ENCODE results near the gene KIF26B. TPM values are rescaled to one million over a fixed set of nuclear protein-coding genes. Genes with fewer than 3 reads are reported as not detected.

The KIF26B gene
- total and polyA plus RNA-seq, 7 donors: 0.01 to 0.32 (median 0.06) TPM

DNA sequence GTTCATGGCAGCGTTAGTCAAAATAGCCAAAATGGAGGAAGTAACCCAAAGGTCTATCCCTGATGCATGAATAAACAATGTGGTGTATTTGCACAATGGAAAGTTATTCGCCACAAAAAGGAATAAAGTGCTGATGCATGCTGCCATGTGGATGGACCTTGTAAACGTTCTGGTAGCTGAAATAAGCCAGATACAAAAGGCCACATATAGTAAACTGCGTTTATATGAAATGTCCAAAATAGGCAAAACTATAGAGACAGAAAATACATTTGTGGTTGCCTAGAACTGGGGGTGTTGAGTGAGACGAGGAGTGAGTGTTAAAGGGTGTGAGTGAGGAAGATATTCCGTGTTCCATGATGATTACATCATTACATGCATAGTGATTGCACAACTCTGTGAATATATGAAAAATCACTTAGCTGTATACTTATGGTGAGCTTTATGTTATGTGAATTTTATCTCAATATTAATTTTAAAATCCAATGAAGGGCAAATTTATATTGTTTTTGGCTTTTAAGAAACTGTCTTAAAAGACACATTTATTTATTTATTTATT is 321.3 kb downstream of the KIF26B start:
- TF ChIP-seq, protein P1, sequence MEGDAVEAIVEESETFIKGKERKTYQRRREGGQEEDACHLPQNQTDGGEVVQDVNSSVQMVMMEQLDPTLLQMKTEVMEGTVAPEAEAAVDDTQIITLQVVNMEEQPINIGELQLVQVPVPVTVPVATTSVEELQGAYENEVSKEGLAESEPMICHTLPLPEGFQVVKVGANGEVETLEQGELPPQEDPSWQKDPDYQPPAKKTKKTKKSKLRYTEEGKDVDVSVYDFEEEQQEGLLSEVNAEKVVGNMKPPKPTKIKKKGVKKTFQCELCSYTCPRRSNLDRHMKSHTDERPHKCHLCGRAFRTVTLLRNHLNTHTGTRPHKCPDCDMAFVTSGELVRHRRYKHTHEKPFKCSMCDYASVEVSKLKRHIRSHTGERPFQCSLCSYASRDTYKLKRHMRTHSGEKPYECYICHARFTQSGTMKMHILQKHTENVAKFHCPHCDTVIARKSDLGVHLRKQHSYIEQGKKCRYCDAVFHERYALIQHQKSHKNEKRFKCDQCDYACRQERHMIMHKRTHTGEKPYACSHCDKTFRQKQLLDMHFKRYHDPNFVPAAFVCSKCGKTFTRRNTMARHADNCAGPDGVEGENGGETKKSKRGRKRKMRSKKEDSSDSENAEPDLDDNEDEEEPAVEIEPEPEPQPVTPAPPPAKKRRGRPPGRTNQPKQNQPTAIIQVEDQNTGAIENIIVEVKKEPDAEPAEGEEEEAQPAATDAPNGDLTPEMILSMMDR (IDR thresholded peaks at IDR 0.05): no peak
- WGBS, 3 donors: 78 to 80% (median 80%) methylated on average over 6 of the region's 6 CpGs

DNA sequence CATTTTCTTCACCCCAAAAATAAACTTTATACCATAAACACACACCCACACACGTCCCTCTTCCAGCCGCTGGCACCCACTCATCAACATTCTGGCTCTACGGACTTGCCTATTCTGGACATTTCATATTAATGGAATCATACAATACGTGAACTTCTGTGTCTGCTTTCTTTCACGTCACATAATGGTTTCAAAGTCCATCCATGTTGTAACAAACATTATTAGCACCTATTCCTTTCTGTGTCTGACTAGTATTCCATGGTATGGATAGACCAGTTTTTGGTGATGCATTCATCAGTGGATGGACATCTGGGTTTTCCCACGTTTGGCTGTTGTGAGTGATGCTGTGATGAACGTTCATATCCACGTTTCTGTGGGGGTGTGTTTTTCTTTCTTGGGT is 323.2 kb downstream of the KIF26B start:
- H3K36me3 ChIP-seq (ENCODE audit: insufficient read depth in 1 of 2, low read depth in 1 of 2): no peaks in the 10 kb centered on the region
- H3K27ac ChIP-seq: no peak overlapping the region
- no peaks in the 10 kb centered on the region for H3K9me3 ChIP-seq
- H3K4me3 ChIP-seq: no peak overlapping the region
- TF ChIP-seq, protein P1 (IDR thresholded peaks at IDR 0.05): no peak
- no peak for DNase-seq
- no peaks in the 10 kb centered on the region for H3K4me1 ChIP-seq
- no peaks in the 10 kb centered on the region for H3K27me3 ChIP-seq (ENCODE audit: insufficient read depth in 3 of 3, low read length in 2 of 3)
- ATAC-seq: no peak
- 79 to 84% (median 82%) methylated on average over 8 of the region's 8 CpGs for WGBS, 3 donors
- intact Hi-C loops (cut with DNase I): no loop called here

More for the DNA sequence above, 321.3 kb downstream of the KIF26B start:
- H3K27ac ChIP-seq: no peak overlapping the region
- H3K4me3 ChIP-seq: no peak overlapping the region
- no peaks in the 10 kb centered on the region for H3K36me3 ChIP-seq (ENCODE audit: insufficient read depth in 1 of 2, low read depth in 1 of 2)
- no peaks in the 10 kb centered on the region for H3K4me1 ChIP-seq
- no peaks in the 10 kb centered on the region for H3K27me3 ChIP-seq (ENCODE audit: insufficient read depth in 3 of 3, low read length in 2 of 3)
- DNase-seq (no peak), ATAC-seq (no peak)
- no peaks in the 10 kb centered on the region for H3K9me3 ChIP-seq
- intact Hi-C loops (cut with DNase I): no loop called here

DNA sequence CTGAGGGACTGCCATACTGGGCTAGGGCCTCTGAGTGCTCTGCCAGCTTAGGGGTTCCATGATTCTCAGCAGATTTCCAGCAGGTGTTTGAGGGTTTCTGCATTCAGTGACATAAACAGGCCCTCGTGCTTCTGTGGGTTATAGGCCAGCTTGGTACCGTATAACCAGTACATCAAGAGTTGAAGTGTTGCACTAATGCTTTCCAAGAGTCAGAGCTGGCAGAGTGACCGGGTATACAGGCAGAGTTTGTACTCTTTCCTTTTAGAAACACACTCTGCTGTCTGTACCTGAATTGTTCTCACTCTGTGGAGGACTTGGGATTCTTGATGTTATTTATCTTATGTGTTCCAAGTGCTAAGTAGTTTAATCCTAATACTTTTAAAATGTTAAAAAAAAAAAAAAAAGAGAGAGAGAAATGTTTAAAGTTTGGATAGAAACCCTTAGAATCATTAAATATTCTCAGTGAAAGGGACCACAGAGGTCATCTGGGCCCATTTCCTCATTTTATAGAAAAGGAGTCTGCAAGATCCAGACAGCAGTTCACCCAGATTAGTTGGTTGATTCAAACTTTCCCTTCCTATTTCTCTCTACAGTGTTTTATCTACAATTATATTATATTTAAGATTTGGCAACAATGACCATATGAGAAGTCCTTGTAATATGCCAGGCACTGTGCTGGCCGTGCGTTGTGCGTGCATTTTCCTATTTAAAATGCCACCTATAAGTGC is 325.8 kb downstream of the KIF26B start:
- DNase-seq (no peak), ATAC-seq (no peak)
- no peaks in the 10 kb centered on the region for H3K9me3 ChIP-seq
- no peaks in the 10 kb centered on the region for H3K36me3 ChIP-seq (ENCODE audit: insufficient read depth in 1 of 2, low read depth in 1 of 2)
- intact Hi-C loops (cut with DNase I): no loop called here
- H3K4me3 ChIP-seq: no peak overlapping the region
- H3K27ac ChIP-seq: no peak overlapping the region
- H3K4me1 ChIP-seq: no peaks in the 10 kb centered on the region
- TF ChIP-seq, protein P1 (IDR thresholded peaks at IDR 0.05): no peak
- no peaks in the 10 kb centered on the region for H3K27me3 ChIP-seq (ENCODE audit: insufficient read depth in 3 of 3, low read length in 2 of 3)
- WGBS, 3 donors: 72 to 76% (median 74%) methylated on average over 6 of the region's 6 CpGs

DNA sequence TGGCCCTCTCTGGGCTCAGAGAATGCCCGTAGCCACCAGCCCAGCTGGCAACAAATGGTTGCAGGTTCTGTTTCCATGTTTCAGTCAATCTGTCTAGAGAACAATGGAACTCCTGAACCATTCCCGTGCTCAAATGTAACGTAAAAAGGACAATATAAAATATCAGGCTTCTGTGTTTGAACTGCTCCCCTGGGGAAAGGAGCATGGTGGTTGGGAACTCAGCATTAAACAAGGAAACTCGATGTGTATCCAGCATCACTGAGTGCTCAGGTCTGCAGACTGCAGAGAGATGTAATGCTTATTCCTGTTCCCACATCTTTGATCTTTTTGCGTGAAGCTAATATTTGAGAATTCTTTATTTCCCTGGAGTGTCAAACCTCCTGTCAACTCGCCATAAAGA is 326.5 kb downstream of the KIF26B start:
- DNase-seq (no peak), ATAC-seq (no peak)
- Histone ChIP-seq H3K4me3 (no peak overlapping the region), H3K27me3 (ENCODE audit: insufficient read depth in 3 of 3, low read length in 2 of 3) (no peaks in the 10 kb centered on the region), H3K9me3 (no peaks in the 10 kb centered on the region), H3K27ac (no peak overlapping the region), H3K4me1 (no peaks in the 10 kb centered on the region), H3K36me3 (ENCODE audit: insufficient read depth in 1 of 2, low read depth in 1 of 2) (no peaks in the 10 kb centered on the region)
- intact Hi-C loops (cut with DNase I): no loop called here
- 31 to 37% (median 31%) methylated on average over 6 of the region's 6 CpGs for WGBS, 3 donors
- TF ChIP-seq, protein P1 (IDR thresholded peaks at IDR 0.05): no peak
